Ascending aorta (tissue), 2 donors: ENCODE results near the gene CNNM3. TPM values are rescaled to one million over a fixed set of nuclear protein-coding genes. Genes with fewer than 3 reads are reported as not detected.
A peak's percentile ranks its signal among the peaks of the same experiment; 100 is the strongest.

ENCODE experiments used
- DNase-seq, 2 donors: peaks; one replicate each; pipeline ENCODE4 v3.0.0-alpha.2; 2019; ENCODE audit warnings: low spot score in 2 of 2
- H3K27ac ChIP-seq, 2 donors: fragments of 200-600 bp; sonication (generic); one replicate each; pipeline ENCODE4 v1.5.1; 2016 to 2017; ENCODE audit warnings: mild to moderate bottlenecking in 1 of 2
- H3K27me3 ChIP-seq: fragments of 200-600 bp; sonication (generic); one replicate; pipeline ENCODE4 v1.5.1; 2017
- H3K36me3 ChIP-seq, 2 donors: fragments of 200-600 bp; sonication (generic); one replicate each; pipeline ENCODE4 v1.5.1; 2016
- H3K4me1 ChIP-seq, 2 donors: fragments of 200-600 bp; sonication (generic); one replicate each; pipeline ENCODE4 v1.5.1; 2016 to 2017; ENCODE audit warnings: mild to moderate bottlenecking in 1 of 2
- H3K4me3 ChIP-seq, 2 donors: fragments of 200-600 bp; sonication (generic); one replicate each; pipeline ENCODE4 v1.5.1; 2016 to 2017; ENCODE audit warnings: mild to moderate bottlenecking in 1 of 2
- H3K9me3 ChIP-seq, 2 donors: fragments of 200-600 bp; sonication (generic); one replicate each; pipeline ENCODE4 v1.5.1; 2016
- CTCF ChIP-seq, 3 experiments: fragments of 200-600 bp in 2 of 3; fragments of 450-650 bp in 1 of 3; sonication (generic) in 2 of 3; IDR thresholded peaks; one replicate each; pipeline ENCODE4 v1.5.1; 2016 to 2019; ENCODE audit warnings: antibody characterized with exemption in 3 of 3, mild to moderate bottlenecking in 1 of 3, moderate library complexity in 1 of 3
- intact Hi-C: fragments of 100-400 bp; cut with DNase I; formaldehyde crosslinking; loops from one replicate; pipeline ENCODE4 v1.15.1; 2023
- total RNA-seq: library from RNA; depleted of rRNA; stranded (reverse); fragments of >200 nt; gene quantifications from one replicate; pipeline ENCODE4 v1.1.0, GENCODE V29; 2016

The CNNM3 gene
- total RNA-seq, 1 donor from 2014 or later: 24.5 TPM

GRCh38 chr2:96864343-96865091, 48.4 kb downstream of the CNNM3 start:
- Histone ChIP-seq H3K4me1 (peaks cover 16 to 25% of the 10 kb centered on the region in 2 donors), H3K36me3 (peaks cover 71 to 72% of the 10 kb centered on the region in 2 donors), H3K9me3 (no peaks in the 10 kb centered on the region), H3K4me3 (no peak overlapping the region), H3K27ac (no peak overlapping the region), H3K27me3 (no peaks in the 10 kb centered on the region)
- no peak for DNase-seq
- intact Hi-C loops: loop anchor here (5.0 to 10.0 kb wide), 2 partner anchors 230 to 248 kb away; partner anchors contain the start of genes ANKRD36 and FAHD2B
- TF ChIP-seq CTCF (IDR thresholded peaks at IDR 0.05): no peak

DNA sequence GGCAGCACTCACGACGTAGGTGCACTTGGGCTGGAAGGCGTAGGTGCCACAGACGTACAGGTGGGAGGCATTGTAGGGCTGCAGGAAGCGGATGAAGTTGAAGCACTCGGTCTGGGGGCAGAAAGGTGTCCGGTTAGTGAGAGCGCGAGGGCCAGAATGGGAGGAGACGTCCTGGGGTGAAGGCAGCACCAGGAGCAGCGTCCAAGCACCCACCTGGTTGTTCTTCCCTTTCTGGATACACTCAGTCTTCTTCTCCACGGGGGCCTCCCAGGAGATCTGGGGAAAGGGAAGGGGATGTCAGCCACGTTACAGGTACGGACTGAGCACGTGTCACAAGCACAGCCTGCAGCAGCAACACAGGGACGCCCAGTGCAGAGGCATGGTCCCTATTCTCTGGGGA, 49.6 kb downstream of the CNNM3 start:
- no peak for TF ChIP-seq CTCF (IDR thresholded peaks at IDR 0.05)
- H3K4me3 ChIP-seq: no peak overlapping the region
- DNase-seq: no peak
- intact Hi-C loops: loop anchor here (5.0 to 10.0 kb wide), 2 partner anchors 229 to 247 kb away; partner anchors contain the start of genes ANKRD36 and FAHD2B
- H3K27ac ChIP-seq: peak overlapping the region in 1 of 2 donors; percentile 96
- H3K4me1 ChIP-seq: peaks cover 16 to 25% of the 10 kb centered on the region in 2 donors
- no peaks in the 10 kb centered on the region for H3K9me3 ChIP-seq
- peaks cover 64 to 66% of the 10 kb centered on the region in 2 donors for H3K36me3 ChIP-seq
- no peaks in the 10 kb centered on the region for H3K27me3 ChIP-seq

GRCh38 chr2:96866149-96866548, 50.1 kb downstream of the CNNM3 start:
- no peak overlapping the region for H3K4me3 ChIP-seq
- H3K27ac ChIP-seq: peak overlapping the region; percentile 96 to 99
- H3K4me1 ChIP-seq: peaks cover 16 to 29% of the 10 kb centered on the region in 2 donors
- no peaks in the 10 kb centered on the region for H3K9me3 ChIP-seq
- peaks cover 59 to 61% of the 10 kb centered on the region in 2 donors for H3K36me3 ChIP-seq
- intact Hi-C loops: loop anchor here (5.0 to 10.0 kb wide), 2 partner anchors 229 to 246 kb away; partner anchors contain the start of genes ANKRD36 and FAHD2B
- H3K27me3 ChIP-seq: no peaks in the 10 kb centered on the region
- no peak for DNase-seq
- TF ChIP-seq CTCF (IDR thresholded peaks at IDR 0.05): no peak

DNA sequence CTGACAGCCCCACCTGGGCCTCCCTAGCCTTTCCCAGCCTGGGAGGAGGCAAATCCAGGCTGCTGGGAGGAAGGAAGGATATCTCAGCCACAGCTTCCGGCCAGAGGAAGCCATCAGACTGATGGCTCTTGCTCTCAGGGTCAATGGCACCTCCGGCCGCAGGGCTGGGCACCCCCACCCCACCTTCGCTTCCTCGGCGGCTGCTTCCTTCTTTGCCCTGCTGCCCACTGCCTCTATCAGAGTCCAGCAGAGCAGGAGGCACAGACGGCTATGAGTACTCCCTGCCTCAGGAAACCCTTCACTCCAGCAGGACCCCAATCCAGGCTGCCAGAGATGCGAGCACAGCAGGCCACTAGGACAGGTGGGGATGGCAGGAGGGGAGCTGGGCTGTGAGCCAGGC, 50.5 kb downstream of the CNNM3 start:
- intact Hi-C loops: loop anchor here (5.0 to 10.0 kb wide), 2 partner anchors 228 to 246 kb away; partner anchors contain the start of genes ANKRD36 and FAHD2B
- peak overlapping the region in 1 of 2 donors; percentile 98 for H3K4me3 ChIP-seq
- peaks cover 54 to 57% of the 10 kb centered on the region in 2 donors for H3K36me3 ChIP-seq
- TF ChIP-seq CTCF (IDR thresholded peaks at IDR 0.05): no peak
- DNase-seq: no peak
- H3K27ac ChIP-seq: peak overlapping the region; percentile 96 to 99
- H3K9me3 ChIP-seq: no peaks in the 10 kb centered on the region
- H3K27me3 ChIP-seq: no peaks in the 10 kb centered on the region
- peaks cover 16 to 30% of the 10 kb centered on the region in 2 donors for H3K4me1 ChIP-seq

DNA sequence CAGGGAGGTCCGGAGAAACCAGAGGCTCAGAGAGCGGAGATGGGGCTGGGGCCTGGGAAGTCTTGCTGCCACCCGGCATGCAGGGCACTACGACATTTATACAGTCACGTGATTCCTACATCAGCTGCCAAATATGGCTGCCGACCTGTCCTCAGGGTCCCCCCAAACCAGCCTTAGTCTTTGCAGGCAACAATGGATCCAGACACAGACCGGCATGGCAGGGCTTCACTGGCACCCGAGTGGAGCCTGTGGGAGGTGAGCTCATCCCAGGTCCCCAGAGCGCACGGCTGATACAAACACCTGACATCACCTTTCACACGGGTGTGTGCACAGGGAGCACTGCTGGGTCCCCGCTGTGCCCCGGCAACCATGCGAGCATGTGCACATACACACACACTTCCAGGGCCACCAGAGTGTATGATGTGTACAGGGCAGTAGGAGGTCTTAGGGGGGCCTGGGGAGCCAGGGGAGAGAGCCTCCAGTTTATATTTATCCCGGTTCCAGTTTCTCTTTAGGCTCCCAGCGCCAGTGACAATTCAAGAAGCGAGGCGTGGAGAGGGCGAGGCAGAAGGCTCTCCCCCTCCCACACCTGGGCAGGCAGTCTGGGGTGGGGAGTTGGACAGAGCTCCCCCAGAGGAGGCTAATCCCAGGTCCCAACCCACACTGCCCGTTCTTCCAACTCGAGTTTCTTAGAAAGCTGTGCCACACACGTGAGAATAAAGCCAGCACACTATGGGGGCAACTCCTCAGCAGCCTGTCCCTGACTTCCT, 51.1 kb downstream of the CNNM3 start:
- H3K36me3 ChIP-seq: peaks cover 48 to 51% of the 10 kb centered on the region in 2 donors
- intact Hi-C loops: loop anchor here (5.0 to 10.0 kb wide), 2 partner anchors 228 to 245 kb away; partner anchors contain the start of genes ANKRD36 and FAHD2B

More for the DNA sequence above, 51.1 kb downstream of the CNNM3 start:
- no peak for TF ChIP-seq CTCF (IDR thresholded peaks at IDR 0.05)
- H3K27ac ChIP-seq: peak overlapping the region; percentile 96 to 99
- peak overlapping the region; percentile 88 to 98 for H3K4me3 ChIP-seq
- H3K27me3 ChIP-seq: no peaks in the 10 kb centered on the region
- H3K4me1 ChIP-seq: peaks cover 16 to 30% of the 10 kb centered on the region in 2 donors
- H3K9me3 ChIP-seq: no peaks in the 10 kb centered on the region
- no peak for DNase-seq
